ENCODE results near the gene ERFL.

DNA sequence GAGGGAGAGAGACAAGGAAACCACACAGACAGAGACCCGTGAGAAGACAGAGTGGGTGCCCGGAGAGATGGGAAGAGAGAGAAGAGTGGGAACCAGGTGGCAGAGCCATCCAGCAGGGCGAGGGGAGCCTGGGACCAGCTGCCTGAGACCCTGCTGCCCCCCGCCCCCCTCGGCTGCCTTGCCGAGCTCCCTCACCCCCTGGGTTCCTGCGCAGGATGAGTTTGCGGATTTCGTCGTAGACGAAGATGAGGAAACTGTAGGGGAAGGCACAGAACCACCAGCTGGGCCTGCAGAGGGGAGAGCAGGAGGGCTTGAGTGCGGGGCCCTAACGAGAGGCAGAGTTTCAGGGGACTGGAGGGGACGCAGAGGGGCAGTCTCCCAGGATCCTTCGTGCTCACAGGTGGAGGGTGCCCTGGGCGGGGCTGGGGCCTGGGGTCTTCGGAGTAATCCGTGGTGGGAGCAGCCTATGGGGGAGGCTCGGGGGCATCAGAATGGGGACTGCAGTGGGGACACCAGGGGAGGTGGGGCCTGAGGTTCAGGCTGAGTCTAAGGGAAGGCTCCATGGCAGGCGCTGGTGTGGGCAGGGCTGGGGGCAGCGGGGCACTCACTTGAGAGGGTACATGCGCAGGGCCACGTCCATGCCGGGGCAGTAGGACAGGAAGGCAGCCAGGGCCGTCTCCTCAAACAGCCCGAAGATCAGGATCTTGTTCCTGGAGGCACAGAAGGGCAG lies 39.0 kb upstream of the ERFL start:
- TF ChIP-seq, protein P1, sequence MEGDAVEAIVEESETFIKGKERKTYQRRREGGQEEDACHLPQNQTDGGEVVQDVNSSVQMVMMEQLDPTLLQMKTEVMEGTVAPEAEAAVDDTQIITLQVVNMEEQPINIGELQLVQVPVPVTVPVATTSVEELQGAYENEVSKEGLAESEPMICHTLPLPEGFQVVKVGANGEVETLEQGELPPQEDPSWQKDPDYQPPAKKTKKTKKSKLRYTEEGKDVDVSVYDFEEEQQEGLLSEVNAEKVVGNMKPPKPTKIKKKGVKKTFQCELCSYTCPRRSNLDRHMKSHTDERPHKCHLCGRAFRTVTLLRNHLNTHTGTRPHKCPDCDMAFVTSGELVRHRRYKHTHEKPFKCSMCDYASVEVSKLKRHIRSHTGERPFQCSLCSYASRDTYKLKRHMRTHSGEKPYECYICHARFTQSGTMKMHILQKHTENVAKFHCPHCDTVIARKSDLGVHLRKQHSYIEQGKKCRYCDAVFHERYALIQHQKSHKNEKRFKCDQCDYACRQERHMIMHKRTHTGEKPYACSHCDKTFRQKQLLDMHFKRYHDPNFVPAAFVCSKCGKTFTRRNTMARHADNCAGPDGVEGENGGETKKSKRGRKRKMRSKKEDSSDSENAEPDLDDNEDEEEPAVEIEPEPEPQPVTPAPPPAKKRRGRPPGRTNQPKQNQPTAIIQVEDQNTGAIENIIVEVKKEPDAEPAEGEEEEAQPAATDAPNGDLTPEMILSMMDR (IDR thresholded peaks at IDR 0.05; ENCODE audit: borderline replicate concordance, extremely low read depth, low read length, poor library complexity, severe bottlenecking) = no peak
- no peak for TF ChIP-seq EZH2 (IDR thresholded peaks at IDR 0.05; ENCODE audit: borderline replicate concordance, low read depth, low read length, severe bottlenecking)
